Stimulated activated naive CD4-positive, alpha-beta T cell treated with Interleukin-2 at 50 U/mL for 16 hours (primary cell): ENCODE results near the gene POP4.

ENCODE experiments used
- DNase-seq: peaks from one replicate; lab custom pipeline; 2025; lab: John Stamatoyannopoulos, UW

Gene POP4

DNA sequence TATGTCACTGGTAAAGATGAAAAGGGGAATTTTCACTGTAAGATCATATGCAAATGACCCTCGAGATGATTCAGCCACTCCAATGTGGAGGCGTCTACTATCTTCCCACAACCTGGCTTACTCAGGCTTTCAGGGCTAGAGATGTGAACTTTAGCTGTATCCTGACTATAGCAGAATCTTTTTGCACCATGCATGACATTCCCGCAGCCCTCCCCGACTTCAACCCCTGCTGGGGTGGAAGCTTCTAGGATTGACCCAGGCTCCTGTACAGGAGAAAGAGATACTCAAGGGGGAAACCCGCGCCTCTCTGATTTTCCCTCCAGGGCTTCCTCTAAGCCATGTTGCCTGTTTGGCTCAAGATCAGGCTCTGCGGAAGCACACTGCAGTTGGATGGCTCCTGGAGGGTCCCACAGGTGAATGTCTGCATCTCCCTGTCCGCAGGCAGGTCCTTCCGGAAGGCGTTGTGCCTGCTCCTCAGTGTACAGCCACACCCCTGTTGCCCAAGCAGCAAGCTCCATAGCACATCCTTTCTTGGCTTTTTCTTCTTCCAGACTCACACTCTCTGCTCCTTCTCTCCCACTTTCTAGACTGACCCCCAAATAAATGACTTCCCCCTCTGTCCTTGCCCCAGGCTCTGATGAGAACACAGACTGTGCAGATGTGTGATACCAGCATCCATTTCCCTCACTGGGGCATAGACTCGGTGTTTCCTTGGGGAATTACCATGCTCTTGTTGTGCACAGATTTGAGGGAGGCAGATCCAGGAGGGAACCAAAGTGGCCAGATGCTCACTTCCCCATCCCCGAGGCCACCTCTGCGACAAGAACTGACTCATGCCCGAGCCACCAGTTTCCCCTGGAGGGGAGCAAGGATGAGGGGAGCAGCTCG lies 29.1 kb upstream of the POP4 start:
- DNase-seq = peak; percentile 37

DNA sequence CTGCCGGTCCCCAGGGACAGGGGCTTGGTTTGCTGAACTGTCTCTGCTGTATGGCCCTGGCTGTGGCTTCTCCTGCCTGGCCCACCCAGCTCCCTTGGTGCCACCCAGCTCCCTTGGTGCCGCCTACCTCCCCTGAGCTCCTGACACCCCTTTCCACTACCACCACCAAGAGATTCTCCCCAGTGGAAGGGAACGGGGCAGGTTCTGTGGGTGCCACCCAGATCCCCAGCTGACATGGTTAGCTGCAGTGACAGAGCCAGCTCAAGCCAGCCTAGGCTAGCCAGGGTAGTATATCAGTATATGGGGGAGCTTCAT lies 28.5 kb upstream of the POP4 start:
- DNase-seq = no peak

DNA sequence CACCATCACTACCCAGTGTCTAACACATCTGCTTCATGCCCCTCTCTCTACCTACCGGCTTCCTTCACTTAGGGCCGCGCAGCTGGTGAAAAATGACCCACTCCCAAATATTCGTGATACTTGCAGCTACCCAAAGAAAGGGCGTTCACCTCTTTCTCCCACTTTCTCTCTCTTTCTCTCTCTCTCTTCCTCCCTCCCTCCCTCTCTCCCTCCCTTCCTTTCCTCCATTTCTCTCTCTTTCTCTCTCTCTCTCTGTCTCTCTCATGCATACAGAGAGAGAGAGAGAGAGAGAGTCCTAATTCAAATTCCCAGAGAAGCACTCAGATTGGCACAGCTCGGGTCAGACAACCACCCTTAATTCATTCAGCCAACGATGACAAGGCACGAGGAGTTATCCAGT lies 27.7 kb upstream of the POP4 start:
- no peak for DNase-seq

DNA sequence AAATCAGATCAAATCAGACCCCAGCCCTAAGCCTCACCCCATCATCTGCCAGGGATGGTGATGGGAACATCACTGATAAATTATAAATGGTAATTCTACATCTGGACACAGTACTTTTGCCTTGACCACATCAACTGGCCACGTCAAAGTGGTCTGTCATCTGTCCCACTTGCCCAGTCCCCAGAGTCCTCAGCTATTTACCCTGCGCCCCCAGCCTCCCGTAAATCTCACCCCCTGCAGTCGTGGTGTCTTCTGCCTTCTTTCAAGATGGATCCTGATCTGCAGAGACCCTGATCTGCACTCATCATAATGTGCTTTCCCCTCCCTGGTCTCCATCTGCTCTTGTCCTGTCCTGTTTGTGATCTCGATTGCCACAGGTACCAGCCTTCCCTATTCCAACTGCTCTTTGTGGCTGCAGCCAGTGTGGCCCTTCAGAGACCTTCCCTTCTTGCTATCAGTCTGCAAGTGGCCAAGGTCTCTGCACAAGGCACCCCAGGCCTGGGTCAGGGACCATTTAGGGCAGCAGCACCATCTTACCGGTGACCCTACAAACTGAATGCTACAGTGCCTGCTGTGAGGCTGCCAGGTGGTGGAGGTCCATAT lies 26.7 kb upstream of the POP4 start:
- DNase-seq = no peak

DNA sequence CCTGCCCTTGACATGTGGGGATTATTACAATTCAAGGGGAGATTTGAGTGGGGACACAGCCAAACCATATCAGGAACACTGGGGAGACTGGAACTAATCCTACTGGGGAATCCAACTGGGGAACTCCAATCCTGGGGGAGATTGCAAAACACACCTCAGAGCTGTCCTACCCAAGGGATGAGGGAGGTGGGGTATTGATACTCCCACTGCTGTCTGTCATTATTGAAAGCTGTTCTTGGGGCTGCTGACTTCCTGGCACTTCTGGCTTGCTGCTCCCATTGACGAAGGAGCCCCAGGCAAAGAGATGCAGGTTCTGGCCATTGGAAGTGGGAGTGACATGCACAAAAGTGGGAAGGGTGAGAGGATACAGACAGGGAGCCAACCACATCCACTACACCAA lies 24.7 kb upstream of the POP4 start:
- no peak for DNase-seq

DNA sequence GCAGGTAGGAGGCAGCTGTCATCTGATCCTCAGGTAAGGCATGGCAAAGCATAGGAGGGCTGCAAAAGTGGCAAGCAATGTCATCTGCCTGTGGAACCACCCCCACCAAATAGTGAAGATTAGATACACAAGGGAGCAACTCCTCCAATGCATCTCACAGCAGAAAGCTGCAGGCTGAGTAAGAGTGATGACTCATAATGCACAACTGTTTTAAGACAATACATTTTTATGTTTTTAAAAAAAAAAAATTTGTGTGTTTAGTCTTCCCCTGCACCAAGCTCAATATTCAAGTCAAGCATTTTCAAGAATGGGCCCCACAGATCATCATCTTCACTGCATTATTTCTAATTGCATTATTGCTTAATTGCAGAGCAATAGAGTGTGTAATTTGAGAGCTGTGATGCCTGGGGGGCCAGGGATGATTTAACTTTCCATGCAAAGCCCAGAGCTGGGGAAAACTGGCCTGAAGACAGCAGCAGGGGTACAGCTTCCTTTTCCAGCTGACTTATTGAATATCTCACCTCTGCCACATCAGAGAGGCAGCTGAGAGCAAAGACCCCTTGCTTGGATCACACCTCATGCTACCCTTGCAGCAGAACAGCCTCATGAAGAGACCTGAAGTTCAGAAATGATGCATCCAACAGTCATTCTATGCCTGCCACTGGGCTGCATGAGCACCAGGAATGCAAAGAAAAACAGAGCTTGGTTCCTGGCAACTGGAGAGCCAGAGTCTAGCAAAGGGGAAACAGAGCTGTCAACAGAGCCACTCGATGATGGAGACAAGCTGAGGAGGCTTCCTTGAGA lies 22.7 kb upstream of the POP4 start:
- DNase-seq = no peak

DNA sequence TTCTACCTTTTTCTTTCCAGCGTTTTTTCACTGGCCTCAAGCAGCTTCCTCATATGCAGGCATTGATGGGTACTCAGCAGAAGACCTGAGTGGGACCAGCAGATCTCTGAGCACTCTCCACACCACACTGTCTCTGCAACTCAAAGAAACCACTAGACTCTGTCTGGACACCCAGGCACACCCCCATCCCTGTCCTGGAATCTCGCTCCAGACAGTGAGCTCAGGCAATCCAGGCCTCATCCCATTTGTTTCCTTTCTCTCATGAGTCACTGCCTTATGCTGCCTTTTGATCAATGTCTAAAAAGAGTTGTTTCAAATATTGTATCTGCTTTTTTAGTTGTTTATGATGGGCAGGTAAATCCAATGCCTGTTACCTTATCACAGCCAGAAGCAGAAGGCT lies 19.7 kb upstream of the POP4 start:
- DNase-seq = no peak

DNA sequence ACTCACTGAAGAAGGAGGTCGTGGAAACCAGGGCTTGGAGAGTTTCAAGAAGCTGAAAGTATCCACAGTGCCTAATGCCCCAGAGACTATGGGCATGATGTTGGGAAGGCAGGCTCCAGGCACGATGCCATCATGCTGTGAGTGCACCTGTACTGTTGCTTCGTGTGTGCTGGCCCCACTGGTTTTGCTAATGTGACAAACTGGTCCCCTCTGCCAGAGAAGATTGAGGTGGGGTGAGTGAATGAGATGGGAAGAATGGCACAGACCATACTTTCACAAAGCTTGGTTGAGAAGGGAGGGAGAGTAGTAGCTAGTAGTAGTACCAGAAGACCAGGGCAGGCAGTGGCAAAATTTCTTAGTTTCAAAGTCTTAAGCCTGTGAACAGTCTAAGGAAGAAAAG lies 19.0 kb upstream of the POP4 start:
- DNase-seq = no peak

DNA sequence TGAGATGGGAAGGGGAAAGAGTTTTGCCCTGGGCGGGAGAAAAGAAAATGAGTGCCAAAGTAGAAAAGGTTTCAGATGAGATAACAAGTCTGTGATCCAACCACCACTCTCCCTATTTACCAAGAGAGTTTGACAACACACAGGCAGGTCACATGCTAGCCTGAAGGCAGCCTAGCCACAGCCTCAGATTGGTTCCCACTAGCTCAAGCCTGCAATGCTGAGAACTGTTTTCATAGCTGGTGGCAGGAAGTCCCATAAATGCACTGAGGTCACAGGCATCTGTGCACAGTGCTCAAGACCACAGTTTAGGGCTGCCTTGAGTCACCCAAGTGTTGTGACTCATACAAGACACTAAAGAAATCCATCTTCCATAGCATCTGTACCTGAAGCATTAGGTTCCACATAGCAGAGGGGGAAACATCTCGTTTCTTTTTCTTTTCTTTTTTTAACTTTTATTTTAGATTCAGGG lies 18.5 kb upstream of the POP4 start:
- DNase-seq = peak; percentile 56

DNA sequence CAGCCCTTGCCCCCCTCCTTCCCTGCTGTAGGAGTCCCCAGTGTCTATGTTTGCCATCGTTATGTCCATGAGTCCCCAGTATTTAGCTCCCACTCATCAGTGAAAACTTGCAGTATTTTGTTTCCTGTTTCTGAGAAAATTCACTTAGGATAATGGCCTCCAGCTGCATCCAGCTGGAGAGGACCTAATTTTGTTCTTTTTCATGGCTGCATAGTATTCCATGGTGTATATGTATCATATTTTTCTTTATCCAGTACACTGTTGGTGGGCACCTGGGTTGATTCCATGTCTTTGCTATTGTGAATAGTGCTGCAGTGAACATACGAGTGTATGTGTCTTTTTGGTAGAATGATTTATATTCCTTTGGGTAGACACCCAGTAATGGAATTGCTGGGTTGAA lies 18.0 kb upstream of the POP4 start:
- no peak for DNase-seq

DNA sequence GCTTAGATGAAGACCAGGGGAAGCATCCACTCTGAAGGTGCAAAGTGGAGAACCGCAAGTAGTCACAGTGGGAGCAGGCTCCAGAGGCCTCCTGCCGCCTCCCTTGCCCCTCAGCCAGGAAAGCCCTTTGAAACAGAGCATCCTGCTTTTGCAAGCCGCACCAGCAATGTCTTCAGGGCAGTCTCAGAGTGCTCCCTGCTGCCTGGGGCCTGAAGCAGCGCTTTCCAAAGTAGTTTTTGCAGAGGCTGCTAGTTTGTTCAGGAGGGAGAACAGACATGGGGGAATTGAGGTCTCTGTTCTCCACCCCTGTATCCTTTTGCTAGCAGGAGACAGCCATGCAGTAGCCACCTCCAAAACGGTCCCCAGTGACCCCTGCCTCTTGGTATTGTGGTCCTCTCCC lies 15.8 kb upstream of the POP4 start:
- no peak for DNase-seq

DNA sequence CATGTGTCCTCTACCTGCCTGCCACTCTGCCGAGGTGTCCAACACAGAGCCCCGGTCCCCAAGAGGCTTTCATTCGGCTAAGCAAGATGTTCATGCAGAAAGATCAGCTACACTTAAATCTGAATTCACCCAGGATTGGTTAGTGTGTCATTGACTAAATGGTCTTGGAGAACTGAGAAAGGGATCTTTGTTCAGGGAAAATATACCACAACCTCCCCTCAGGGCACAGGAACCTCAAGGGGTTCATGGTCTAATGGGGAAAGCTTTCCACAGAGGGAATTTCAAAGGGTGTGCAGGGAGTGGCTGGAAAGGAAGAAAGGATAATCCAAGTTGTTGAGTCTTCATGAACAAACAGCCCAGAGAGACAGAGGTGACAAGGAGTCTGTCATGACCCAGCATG lies 14.4 kb upstream of the POP4 start:
- DNase-seq = no peak

DNA sequence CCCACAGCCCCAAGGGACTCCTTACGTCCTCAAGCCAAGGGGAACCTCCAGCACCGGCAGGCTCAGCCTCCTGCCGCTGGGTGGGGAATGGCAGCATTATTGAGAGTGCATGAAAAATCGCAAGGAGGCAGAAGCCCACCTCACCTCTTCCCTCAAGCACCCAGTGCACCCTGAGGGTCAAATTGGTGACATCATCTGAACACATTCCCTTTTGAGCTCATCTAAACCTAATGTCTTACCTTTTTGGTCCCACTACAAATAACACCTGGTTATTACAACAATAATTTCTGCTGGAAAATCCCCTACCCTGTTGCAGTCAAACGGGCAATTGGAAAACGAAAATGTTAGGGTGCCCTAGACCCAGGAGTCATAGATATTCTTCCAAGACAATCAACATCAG lies 12.2 kb upstream of the POP4 start:
- no peak for DNase-seq

DNA sequence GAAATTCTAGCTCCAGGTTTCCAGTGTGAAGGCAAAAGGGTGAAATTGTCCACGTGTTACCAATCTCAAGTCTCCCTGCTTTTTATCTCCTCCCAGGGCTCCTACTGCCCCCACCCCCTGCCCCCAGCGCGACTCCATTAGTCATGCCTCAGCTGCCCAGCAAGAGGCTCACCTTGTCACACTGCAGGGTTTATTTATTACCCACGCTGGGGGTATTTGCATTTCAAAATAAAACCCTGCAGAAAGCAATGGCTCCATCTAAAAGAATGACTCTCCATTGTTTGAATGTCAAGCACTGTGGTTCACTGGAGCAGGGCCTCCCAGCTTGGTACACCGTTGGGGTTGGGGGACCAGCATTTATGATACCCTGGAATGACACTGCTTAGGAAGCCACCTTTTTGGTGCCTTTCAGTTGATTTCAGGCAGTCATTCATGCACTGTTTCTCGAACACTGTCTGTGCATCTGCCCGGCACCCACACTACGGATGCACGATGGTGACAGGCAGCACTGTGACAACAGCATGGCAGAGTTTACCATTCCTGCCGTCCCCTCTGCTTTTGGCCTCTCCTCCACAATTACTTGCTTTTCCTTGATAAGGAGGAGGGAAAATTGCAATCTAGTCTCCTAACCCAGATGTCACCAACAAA lies 9.9 kb upstream of the POP4 start:
- DNase-seq = no peak

DNA sequence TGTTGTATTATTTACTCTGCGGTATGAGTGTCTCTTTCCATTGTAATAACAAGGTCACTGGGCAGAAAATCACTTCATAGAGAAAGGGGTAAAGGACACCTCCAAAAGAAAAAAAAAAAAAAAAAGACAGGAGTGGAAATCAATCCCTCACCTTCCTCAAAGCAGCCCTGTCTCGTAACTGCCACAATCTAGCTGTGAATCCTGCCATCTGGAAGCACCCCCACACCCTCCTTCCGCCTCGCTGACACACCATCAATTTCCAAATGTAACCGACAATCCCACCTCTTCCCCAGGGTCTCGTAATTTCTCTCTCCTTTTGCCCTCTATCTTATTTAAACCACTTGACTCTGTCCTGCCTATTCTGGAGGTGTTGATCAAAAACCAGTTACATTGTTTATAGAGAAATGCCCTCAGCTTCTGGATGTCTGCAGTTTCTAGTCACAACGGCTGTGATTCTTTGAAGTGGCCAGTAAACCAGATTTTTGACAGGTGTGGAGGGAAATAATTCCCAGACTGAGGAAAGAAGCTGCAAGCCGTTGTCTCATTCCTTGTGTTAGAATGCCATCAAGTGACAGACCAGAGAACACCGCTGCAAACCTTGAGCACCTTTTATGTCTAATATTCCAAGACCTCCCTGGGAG lies 9.1 kb upstream of the POP4 start:
- no peak for DNase-seq

DNA sequence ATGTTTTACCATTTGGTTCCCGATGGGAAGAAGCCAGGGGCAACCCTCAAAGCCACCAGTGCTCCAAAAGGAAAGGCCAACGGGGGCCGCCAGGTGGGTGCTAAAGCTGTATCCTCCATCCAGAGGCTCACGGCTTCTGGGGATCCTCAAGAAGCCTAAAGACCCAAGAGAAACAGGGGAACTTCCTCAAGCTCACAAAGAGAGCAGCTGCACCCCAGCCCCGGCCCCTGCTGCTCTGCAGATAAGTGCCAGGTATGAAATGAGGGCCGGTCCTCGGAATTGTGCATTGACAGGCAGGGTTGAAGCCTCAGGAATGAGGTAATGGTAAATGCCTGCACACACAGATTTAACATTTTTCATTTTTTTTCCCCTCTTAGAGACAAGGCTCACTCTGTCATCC lies 8.0 kb upstream of the POP4 start:
- no peak for DNase-seq

DNA sequence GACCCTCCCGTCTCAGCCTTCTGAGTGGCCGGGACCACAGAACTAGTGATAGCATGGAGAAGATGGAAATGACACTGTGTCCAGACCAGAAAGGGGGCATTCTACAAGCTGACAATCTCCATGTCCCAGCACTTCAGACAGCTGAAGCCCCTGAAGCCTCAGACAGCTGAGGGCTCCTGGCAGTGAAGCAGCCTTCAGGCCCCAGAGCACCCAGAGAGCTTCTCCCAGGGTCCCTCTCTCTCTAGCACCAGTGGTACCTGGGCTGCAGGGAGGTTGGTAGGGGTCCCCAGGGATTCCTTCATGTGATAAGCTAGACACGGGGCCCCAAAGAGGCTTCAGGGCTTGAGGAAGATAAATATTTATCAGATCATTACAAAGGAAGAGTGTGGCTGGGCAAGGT lies 7.6 kb upstream of the POP4 start:
- no peak for DNase-seq

DNA sequence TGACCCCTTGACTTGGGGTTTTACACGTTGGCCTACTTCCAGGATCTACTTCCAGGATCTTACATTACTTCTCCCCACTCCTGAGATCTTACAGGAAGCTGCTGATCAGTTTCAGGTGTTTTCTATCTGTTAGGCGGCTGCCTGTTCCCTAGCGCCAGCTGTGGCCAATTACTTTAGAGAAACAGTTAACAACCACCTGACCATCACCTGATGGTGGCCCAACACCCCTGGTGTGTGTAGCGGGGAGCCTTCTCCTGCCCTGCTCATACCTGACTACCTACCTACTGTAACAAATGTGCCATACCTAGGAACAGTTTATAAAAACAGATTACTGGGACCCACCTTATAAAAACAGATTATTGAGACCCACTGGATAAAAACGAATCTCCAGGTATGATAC lies 2.8 kb upstream of the POP4 start:
- DNase-seq = no peak

DNA sequence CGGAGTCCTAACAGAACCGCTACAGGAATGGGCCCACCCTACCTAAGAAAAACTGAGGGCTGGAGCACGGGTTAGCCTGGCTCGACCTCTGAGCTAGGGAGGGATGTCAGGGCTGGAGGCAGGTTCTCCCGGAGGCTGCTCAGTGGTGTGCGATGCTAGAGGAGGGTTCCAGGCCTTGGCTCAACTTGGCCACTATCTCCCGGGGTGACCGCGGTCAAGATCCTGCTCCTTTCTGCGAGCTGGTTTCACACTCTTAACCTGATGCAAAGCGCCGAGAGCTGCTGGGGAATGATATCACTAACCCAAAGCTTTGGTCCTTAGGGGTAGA lies 301 bp downstream of the POP4 start:
- no peak for DNase-seq

DNA sequence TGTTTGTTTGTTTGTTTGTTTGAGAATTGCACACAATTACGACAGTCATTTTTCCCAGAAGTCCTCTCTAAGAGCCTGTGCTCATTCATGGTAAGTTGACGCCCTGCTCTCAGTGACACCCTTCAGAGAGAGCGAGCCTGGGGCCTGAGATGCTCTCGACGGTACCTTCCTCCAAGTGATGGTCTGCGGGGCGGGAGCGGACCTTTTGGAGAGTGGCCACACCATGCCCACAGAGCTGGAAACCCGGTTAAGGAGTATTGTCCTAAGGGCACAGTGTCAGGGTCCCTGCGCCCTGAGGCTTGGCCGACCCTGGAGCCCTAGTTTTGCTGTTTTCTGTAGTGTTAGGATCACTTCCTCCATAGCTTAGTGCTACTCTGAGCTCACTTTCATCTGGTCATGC lies 3.6 kb downstream of the POP4 start:
- DNase-seq = no peak

DNA sequence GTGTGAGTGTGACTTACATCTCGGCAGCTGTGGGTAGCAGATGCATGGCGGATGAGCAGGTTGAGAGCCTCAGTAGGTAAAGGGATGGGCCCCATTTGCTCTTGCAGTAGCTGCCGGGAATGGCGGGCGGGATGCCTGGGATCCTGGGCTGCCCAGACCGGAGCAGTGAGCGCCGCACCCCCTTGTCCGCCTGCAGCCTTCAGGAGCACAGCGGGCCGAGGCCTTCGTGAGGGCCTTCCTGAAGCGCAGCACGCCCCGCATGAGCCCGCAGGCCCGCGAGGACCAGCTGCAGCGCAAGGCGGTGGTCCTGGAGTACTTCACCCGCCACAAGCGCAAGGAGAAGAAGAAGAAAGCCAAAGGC lies 4.1 kb downstream of the POP4 start:
- no peak for DNase-seq

DNA sequence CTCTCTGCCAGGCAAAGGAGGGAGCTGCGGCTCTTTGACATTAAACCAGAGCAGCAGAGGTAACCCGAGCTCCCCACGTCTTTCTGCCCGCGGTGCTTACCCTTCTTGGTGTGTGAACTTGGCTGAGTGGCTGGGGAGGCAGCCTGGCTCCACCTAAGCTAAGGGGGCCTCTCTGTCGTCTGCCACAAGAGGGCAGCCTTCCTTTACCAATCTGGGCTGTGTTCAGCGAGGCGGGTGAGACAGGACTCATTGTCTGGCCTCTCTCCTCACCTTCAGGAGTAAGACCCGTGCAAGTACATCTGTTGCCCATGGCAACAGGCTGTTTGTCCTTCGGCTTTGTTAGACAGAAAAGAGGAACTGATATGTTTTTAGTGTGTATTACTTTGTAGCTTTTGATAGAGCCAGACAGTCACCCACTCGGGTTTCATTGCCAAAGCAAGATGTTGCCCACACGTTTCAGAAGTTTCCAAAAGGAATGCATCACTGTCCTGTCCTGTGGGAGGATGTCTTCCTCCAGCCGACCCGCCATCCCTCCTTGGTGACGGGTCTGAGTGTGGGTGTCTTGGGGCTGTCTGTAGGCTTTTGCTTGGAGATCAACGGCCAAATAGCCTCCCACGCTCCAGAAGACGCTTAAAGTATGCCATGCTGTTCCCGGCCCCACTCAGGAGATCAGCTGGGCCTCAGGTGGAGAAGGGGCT lies 4.6 kb downstream of the POP4 start:
- DNase-seq = peak; percentile 79
